Measurements from ENCODE around the gene FOXRED2.

FOXRED2 gene

GRCh38 chr22:36447632-36448031 is 59.2 kb downstream of the FOXRED2 start:
- DNase-seq = no peak

DNA sequence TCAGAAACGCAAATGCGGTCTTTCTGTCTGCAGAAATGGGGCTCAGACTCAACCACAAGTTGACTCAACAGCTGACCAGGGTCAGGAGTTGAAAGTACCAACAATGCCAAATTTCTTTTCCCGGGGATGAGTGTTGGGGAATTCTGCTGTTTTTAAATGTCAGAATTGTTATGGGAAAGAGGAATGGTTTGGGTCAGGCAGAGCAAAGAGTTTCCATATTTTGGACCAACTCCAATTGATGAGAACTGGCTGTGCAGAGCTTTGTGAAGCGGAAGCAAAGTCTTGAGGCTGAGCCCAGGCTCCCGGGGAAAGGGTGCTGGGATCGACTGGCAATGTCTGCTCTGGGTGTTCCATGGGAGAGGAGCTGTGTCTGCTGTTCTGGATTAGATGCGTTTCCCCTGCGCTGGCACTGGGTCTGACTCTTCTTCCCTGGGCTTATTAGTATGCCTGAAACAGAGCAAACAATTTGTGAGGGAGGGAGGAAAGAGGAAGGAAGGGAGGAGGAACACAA is 61.6 kb downstream of the FOXRED2 start:
- DNase-seq = no peak

DNA sequence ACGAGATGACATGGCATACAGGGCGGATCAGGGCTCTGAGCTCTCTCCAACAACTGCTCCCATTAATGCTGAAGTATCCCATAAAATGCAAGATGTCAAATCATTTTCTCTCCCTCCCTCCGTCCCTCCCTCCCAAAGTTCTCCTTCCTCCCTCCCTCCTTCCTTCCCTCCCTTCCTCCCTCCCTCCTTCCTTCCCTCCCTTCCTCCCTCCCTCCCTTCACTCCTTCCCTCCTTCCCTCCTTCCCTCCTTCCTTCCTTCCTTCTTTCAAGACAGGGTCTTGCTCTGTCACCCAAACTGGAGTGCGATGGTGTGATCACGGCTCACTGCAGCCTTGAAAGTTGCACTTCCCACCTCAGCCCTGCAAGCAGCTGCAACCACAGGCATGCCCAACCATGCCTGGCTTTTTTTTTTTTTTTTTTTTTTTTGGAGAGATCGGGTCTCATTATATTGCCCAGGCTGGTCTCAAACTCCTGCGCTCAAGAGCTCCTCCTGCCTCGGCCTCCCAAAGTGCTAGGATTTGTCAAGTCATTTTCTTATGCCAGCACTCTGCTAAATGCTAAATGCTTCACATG is 63.6 kb downstream of the FOXRED2 start:
- no peak for DNase-seq

DNA sequence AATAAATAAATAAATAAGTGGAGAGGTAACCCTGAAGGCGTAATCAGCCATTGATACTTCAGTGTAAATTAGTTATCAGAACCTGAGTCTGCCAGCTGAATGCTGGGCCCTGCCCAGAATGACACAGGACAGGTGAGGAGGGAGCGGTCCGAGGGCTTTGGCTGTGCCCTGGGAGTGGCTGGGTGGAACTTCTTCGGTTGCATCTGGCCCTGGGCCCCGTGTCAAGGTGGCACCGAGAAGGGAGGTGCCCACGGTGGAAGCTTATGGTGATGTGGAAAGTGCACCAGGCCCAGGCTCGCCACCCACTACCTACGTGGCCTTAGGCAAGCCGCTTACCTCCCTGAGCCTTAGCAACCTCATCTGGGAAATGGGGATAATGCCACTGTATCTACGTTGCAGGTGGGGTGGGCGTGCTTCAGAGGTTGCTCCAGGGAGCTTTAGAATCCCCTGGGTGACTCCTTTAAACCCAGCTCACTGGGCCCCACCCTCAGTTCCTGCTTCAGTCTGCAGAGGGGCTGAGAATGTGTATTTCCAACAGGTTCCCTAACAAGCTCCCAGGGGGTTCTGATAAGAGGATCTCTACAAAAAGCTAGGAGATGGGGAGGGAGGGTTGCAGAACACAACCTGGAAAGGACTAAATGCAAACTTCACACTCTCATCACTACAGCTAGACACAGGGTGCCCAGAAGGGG is 64.2 kb downstream of the FOXRED2 start:
- no peak for DNase-seq

- DNase-seq = no peak
Observed at GRCh38 chr22:36440429-36441002, 66.3 kb downstream of the FOXRED2 start.

DNA sequence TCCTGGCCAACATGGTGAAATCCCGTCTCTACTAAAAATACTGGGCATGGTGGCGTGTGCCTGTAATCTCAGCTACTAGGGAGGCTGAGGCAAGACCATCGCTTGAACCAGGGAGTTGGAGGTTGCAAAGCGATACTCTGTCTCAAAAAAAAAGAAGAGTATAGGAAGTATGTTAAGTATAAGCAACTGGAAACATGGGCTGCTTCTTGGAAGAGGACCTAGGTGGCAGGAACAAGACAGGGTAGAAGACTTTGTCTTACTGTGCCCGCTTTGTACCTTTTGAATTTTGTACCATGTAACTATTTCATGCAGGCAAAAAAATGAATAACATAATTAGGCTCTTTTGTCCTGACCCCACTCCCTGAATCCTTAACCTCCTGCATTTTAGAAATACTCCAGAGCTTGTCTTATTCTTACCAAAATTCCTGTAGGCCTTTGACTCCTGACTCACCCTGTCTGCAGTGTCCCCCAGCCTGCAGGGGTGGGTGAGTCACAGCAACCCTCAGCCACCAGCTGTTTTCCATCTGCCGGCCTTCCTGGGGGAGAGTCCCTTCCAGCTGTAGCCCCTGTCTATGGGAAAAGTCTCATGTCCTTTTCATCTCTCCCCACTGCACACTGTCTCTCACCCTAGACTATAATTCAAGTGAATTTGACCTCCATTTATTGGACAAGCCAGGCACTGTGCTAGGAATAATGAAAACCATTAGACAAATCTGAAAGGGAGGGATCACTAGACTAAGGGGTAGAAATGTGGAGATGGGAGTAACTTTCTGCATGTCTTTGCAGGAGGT is 67.2 kb downstream of the FOXRED2 start:
- no peak for DNase-seq
